ENCODE data around the gene ARHGEF38.

GRCh38 chr4:105622269-105622668 lies 69.8 kb downstream of the ARHGEF38 start:
- TF ChIP-seq GATA3 (IDR thresholded peaks at IDR 0.05; ENCODE audit: low read depth, low read length) = no peak
- TF ChIP-seq GATA2 (IDR thresholded peaks at IDR 0.05; ENCODE audit: low read depth, low read length) = no peak

Data from SH-SY5Y (cell line).